Measurements from ENCODE around the gene CDYL2. TPM values are rescaled to one million over a fixed set of nuclear protein-coding genes. Genes with fewer than 3 reads are reported as not detected.
"Not testable (repeated sequence)": the region's sequence is repeated elsewhere in the genome, so short reads cannot be mapped to it uniquely, and the experiment has no call there.

CDYL2 gene
- total RNA-seq, 2 experiments from 2014 or later = 10.4 to 11.4 TPM

- no peak for TF ChIP-seq CTCF (IDR thresholded peaks at IDR 0.05)
- H3K4me3 Mint-ChIP-seq = no peak overlapping the region
- H3K27ac Mint-ChIP-seq = no peak overlapping the region
- peaks cover 4% of the 10 kb centered on the region for H3K9me3 Mint-ChIP-seq
- no peaks in the 10 kb centered on the region for H3K36me3 Mint-ChIP-seq (ENCODE audit: low read depth)
- ATAC-seq = no peak
- ChIA-PET CTCF (no interaction called here), POLR2A (interaction anchor here (0.9 kb wide), 1 partner anchor 15 kb away, joined by 3 read pairs; no protein-coding TSS in a partner anchor)
- H3K4me1 Mint-ChIP-seq (ENCODE audit: low read depth) = no peaks in the 10 kb centered on the region
- intact Hi-C loops (cut with micrococcal nuclease) = no loop called here
- DNase-seq = no peak
- H3K27me3 Mint-ChIP-seq = no peaks in the 10 kb centered on the region
Measured at GRCh38 chr16:80792031-80792430, 12.4 kb downstream of the CDYL2 start.

GRCh38 chr16:80791411-80791810 lies 13.0 kb downstream of the CDYL2 start:
- POLR2A ChIA-PET = interaction anchor here (0.9 kb wide), 1 partner anchor 15 kb away, joined by 3 read pairs; no protein-coding TSS in a partner anchor
- Mint-ChIP-seq H3K4me3 (no peak overlapping the region), H3K27ac (no peak overlapping the region), H3K27me3 (no peaks in the 10 kb centered on the region), H3K36me3 (ENCODE audit: low read depth) (no peaks in the 10 kb centered on the region), H3K9me3 (peaks cover 4% of the 10 kb centered on the region), H3K4me1 (ENCODE audit: low read depth) (no peaks in the 10 kb centered on the region)
- DNase-seq (no peak), ATAC-seq (no peak)
- CTCF ChIA-PET = no interaction called here
- no peak for TF ChIP-seq CTCF (IDR thresholded peaks at IDR 0.05)
- intact Hi-C loops (cut with micrococcal nuclease) = no loop called here

- POLR2A ChIA-PET = no interaction called here
- no peak for ATAC-seq
- CTCF ChIA-PET = no interaction called here
Measured at GRCh38 chr16:80790751-80791150, 13.6 kb downstream of the CDYL2 start.

GRCh38 chr16:80788027-80788426 lies 16.4 kb downstream of the CDYL2 start:
- DNase-seq (no peak), ATAC-seq (no peak)
- Mint-ChIP-seq H3K4me1 (ENCODE audit: low read depth) (no peaks in the 10 kb centered on the region), H3K9me3 (peaks cover 19% of the 10 kb centered on the region), H3K36me3 (ENCODE audit: low read depth) (peaks cover 2% of the 10 kb centered on the region), H3K4me3 (no peak overlapping the region), H3K27ac (no peak overlapping the region), H3K27me3 (no peaks in the 10 kb centered on the region)
- no peak for TF ChIP-seq CTCF (IDR thresholded peaks at IDR 0.05)
- ChIA-PET CTCF (no interaction called here), POLR2A (no interaction called here)
- intact Hi-C loops (cut with micrococcal nuclease) = no loop called here

More at GRCh38 chr16:80790751-80791150, 13.6 kb downstream of the CDYL2 start:
- H3K36me3 Mint-ChIP-seq (ENCODE audit: low read depth) = peaks cover 2% of the 10 kb centered on the region
- no peak for DNase-seq
- H3K4me3 Mint-ChIP-seq = no peak overlapping the region
- no peaks in the 10 kb centered on the region for H3K27me3 Mint-ChIP-seq
- H3K27ac Mint-ChIP-seq = no peak overlapping the region
- intact Hi-C loops (cut with micrococcal nuclease) = no loop called here
- no peaks in the 10 kb centered on the region for H3K4me1 Mint-ChIP-seq (ENCODE audit: low read depth)
- no peak for TF ChIP-seq CTCF (IDR thresholded peaks at IDR 0.05)
- peaks cover 10% of the 10 kb centered on the region for H3K9me3 Mint-ChIP-seq

DNA sequence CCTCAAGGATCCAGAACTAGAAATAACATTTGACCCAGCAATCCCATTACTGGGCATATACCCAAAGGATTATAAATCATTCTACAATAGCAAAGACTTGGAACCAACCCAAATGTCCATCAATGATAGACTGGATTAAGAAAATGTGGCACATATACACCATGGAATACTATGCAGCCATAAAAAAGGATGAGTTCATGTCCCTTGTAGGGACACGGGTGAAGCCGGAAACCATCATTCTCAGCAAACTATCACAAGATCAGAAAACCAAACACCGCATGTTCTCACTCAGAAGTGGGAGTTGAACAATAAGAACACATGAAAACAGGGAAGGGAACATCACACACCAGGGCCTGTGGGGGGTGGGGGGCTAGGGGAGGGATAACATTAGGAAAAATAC lies 17.8 kb downstream of the CDYL2 start:
- H3K36me3 Mint-ChIP-seq (ENCODE audit: low read depth); H3K4me3 Mint-ChIP-seq; H3K27ac Mint-ChIP-seq; H3K27me3 Mint-ChIP-seq; ATAC-seq; H3K4me1 Mint-ChIP-seq (ENCODE audit: low read depth); CTCF ChIA-PET; DNase-seq; intact Hi-C loops (cut with micrococcal nuclease): not testable (repeated sequence)
- peaks cover 25% of the 10 kb centered on the region for H3K9me3 Mint-ChIP-seq
- POLR2A ChIA-PET = interaction anchor here (1.6 kb wide), 1 partner anchor 19 kb away, joined by 3 read pairs; no protein-coding TSS in a partner anchor

DNA sequence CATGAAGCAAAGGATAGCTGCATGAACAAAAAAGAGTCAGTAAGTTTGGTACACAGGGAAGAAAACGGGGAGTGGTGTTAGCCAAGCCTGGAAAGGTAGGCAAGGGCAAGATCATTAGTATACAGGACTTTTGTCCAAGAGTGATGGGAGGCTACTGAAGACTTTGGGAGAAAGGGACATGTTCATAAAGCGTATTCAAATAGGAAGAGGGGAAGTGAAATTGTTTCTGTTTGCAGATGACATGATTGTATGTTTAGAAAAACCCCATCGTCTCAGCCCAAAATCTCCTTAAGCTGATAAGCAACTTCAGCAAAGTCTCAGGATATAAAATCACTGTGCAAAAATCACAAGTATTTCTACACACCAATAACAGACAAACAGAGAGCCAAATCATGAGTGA lies 19.4 kb downstream of the CDYL2 start:
- Mint-ChIP-seq H3K9me3 (peaks cover 34% of the 10 kb centered on the region), H3K4me3 (no peak overlapping the region), H3K4me1 (ENCODE audit: low read depth) (no peaks in the 10 kb centered on the region), H3K27ac (no peak overlapping the region), H3K27me3 (no peaks in the 10 kb centered on the region), H3K36me3 (ENCODE audit: low read depth) (peaks cover 11% of the 10 kb centered on the region)
- no peak for DNase-seq
- POLR2A ChIA-PET = interaction anchor here (1.6 kb wide), 1 partner anchor 17 kb away, joined by 3 read pairs; no protein-coding TSS in a partner anchor
- CTCF ChIA-PET = no interaction called here
- ATAC-seq = no peak
- no peak for TF ChIP-seq CTCF (IDR thresholded peaks at IDR 0.05)
- intact Hi-C loops (cut with micrococcal nuclease) = no loop called here
